HCT116 (cell line): ENCODE data around the gene TFF3.

ENCODE experiments used
- CBX3 ChIP-seq: IDR thresholded peaks from 2 replicates; pipeline ENCODE4 v1.6.1; 2012; ENCODE audit warnings: low read depth
- CTCF ChIP-seq, 3 experiments: fragments of 200-600 bp in 1 of 3; sonication (generic) in 1 of 3; IDR thresholded peaks in 2 of 3; conservative IDR thresholded peaks in 1 of 3; 2 replicates each; pipeline ENCODE4 v1.5.1; 2012 to 2017; ENCODE audit warnings: low read depth in 2 of 3, low read length in 2 of 3, antibody characterized with exemption in 1 of 3, borderline replicate concordance in 1 of 3, control low read depth in 1 of 3, mild to moderate bottlenecking in 1 of 3, mixed read lengths in 1 of 3, mixed run types in 1 of 3, moderate library complexity in 1 of 3; ENCODE audit not compliant: insufficient read depth in 1 of 3
- MAX ChIP-seq: IDR thresholded peaks from 2 replicates; pipeline ENCODE4 v1.6.1; 2012
- POLR2A ChIP-seq: IDR thresholded peaks from 2 replicates; pipeline ENCODE4 v1.7.0; 2011; ENCODE audit warnings: borderline replicate concordance; ENCODE audit not compliant: insufficient read depth, insufficient read length; ENCODE audit errors: extremely low read depth
- POLR2AphosphoS5 ChIP-seq: IDR thresholded peaks from 2 replicates; pipeline ENCODE4 v1.6.1; 2011; ENCODE audit warnings: mild to moderate bottlenecking, low read depth, low read length, moderate library complexity
- RAD21 ChIP-seq: IDR thresholded peaks from 2 replicates; pipeline ENCODE4 v1.6.1; 2012; ENCODE audit warnings: low read depth, mild to moderate bottlenecking

- TF ChIP-seq CTCF (IDR thresholded peaks at IDR 0.05 in 2 of 3, conservative IDR thresholded peaks at IDR 0.05 in 1 of 3; ENCODE audit: borderline replicate concordance in 1 of 3, insufficient read depth in 1 of 3, low read depth in 2 of 3, low read length in 2 of 3), result no peak
- TF ChIP-seq CBX3, result no peak
- no peak for TF ChIP-seq POLR2A
- TF ChIP-seq RAD21, result no peak
- TF ChIP-seq POLR2AphosphoS5, result no peak
- TF ChIP-seq MAX, result no peak
Measured at GRCh38 chr21:42363312-42363711, 48.1 kb upstream of the TFF3 start.
